ENCODE measurements around the gene ADCY5.

- TF ChIP-seq CTCF (IDR thresholded peaks at IDR 0.05; ENCODE audit: low read length) = no peak
- TF ChIP-seq EZH2 (IDR thresholded peaks at IDR 0.05; ENCODE audit: borderline replicate concordance, low read length) = no peak
Observed at GRCh38 chr3:123421353-123422174, 27.3 kb downstream of the ADCY5 start.

Measured in OCI-LY1 (cell line).